GM12801 (cell line): ENCODE measurements around the gene CAMTA1.

Experiments
- CTCF ChIP-seq: IDR thresholded peaks from one replicate; pipeline ENCODE4 v1.5.1; 2011; ENCODE audit warnings: control low read depth; ENCODE audit not compliant: insufficient read length; ENCODE audit errors: extremely low read depth

The CAMTA1 gene

GRCh38 chr1:7565099-7565750 is 780.0 kb downstream of the CAMTA1 start:
- no peak for TF ChIP-seq CTCF

- TF ChIP-seq CTCF: no peak
Measured at GRCh38 chr1:7566417-7567375, 781.4 kb downstream of the CAMTA1 start.

- TF ChIP-seq CTCF: no peak
Measured at GRCh38 chr1:7567376-7567775, 782.1 kb downstream of the CAMTA1 start.

- TF ChIP-seq CTCF: no peak
Measured at GRCh38 chr1:7568053-7568452, 782.8 kb downstream of the CAMTA1 start.

GRCh38 chr1:7568901-7569524 is 783.8 kb downstream of the CAMTA1 start:
- no peak for TF ChIP-seq CTCF

- no peak for TF ChIP-seq CTCF
Measured at GRCh38 chr1:7570311-7570710, 785.1 kb downstream of the CAMTA1 start.

- no peak for TF ChIP-seq CTCF
Measured at GRCh38 chr1:7572654-7573152, 787.4 kb downstream of the CAMTA1 start.
